GM12801 (cell line): ENCODE measurements around the gene UBE2S.

Experiments used
- TF ChIP-seq, protein P1 (sequence below): IDR thresholded peaks from one replicate; pipeline ENCODE4 v1.5.1; 2011; ENCODE audit warnings: control low read depth; ENCODE audit not compliant: insufficient read length; ENCODE audit errors: extremely low read depth

The UBE2S gene

GRCh38 chr19:55372316-55373081 lies 35.1 kb downstream of the UBE2S start:
- TF ChIP-seq, protein P1, sequence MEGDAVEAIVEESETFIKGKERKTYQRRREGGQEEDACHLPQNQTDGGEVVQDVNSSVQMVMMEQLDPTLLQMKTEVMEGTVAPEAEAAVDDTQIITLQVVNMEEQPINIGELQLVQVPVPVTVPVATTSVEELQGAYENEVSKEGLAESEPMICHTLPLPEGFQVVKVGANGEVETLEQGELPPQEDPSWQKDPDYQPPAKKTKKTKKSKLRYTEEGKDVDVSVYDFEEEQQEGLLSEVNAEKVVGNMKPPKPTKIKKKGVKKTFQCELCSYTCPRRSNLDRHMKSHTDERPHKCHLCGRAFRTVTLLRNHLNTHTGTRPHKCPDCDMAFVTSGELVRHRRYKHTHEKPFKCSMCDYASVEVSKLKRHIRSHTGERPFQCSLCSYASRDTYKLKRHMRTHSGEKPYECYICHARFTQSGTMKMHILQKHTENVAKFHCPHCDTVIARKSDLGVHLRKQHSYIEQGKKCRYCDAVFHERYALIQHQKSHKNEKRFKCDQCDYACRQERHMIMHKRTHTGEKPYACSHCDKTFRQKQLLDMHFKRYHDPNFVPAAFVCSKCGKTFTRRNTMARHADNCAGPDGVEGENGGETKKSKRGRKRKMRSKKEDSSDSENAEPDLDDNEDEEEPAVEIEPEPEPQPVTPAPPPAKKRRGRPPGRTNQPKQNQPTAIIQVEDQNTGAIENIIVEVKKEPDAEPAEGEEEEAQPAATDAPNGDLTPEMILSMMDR, result no peak

DNA sequence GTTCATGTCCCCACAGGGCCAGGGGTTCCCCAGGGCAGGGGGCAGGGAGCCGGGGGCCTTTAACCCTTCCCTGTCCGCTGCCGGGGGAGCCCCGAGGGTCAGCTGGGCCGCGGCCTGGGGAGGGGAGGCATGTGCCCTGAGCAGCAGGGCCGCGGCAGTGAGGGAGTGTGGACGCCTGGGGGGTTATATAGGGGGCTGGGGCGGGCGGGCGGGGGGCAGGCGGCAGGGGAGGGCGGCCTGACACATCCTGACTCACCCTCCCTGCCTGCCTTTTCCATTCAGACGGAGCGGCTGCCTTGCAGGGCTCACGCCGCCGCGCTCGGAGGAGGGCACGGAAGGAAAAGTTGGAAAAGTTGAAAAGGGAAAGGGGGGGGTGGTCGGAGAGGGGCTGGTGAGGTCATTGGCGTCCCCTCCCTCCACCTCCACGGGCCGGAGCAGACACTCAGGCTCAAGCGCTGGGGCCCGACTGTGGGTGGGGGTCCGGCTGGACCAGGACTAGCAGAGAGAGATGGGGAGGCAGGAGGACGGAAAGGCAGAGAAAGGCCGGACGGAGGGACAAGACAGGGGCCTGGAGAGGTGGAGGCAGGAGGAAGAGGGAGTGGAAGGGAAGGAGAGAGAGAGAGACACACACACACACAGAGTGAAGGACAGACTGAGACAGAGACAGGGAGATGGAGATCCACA lies 37.1 kb downstream of the UBE2S start, which contains the start of gene IL11:
IL11 (minus strand) TSS at position 159 of the 684 bp plus-strand sequence; CDS start at position 6, 153 bp downstream.
- TF ChIP-seq, protein P1, result no peak

DNA sequence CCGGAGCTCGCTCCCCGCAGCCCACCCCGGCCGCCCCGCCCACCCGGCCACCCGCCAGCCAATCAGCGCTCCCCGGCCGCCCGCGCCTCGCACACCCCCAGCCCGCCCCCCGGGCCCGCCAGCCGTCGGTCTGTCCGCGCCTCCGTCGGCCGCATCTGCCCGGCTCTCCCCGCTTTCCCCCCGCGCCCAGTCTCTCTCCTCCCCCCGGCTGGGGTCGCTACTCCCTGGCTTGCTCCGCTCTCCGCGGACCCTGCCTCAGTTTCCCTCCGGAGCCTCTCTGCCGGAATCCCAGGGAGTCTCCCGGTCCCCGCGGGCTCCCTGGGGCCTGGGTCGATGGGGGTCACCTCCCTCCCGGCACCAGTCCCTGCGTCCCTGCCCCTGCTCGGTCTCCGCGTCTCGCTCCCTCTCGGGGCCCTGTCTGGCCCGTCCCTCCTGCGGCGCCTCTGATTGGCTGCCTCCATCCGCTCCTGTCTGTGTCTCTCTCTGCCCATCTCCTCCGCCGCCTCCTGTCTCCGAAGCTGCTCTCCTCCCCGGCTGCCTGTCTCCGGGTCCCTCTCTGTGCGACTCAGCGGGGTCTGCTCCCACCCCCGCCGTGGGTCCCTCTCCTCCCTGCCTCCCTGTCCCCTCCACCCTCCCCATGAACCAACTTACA lies 37.8 kb downstream of the UBE2S start:
- TF ChIP-seq, protein P1, result no peak

- TF ChIP-seq, protein P1, result no peak
Observed at GRCh38 chr19:55368701-55369563, 38.7 kb downstream of the UBE2S start.

DNA sequence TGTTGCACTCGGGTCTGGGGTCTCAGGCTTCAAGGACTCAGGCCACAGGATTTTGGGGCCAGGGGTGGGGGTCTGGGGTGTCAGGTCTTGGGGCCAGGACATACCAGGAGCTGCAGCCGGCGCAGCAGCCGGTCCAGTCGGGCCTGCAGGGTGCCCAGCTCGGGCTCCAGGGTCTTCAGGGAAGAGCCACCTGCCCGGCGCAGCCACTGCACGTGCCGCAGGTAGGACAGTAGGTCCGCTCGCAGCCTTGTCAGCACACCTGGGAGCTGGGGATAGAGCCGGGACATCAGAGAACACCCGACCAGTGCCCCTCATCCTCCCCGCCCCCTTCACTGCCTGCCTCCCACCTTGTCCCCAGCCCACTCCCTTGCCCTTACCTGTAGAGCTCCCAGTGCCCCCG lies 39.5 kb downstream of the UBE2S start:
- TF ChIP-seq, protein P1, result no peak

GRCh38 chr19:55366790-55367189 lies 40.8 kb downstream of the UBE2S start:
- TF ChIP-seq, protein P1, result no peak
